Measurements from ENCODE around the gene ASB6.
A peak's percentile ranks its signal among the peaks of the same experiment; 100 is the strongest.
"Not testable (repeated sequence)": the region's sequence is repeated elsewhere in the genome, so short reads cannot be mapped to it uniquely, and the experiment has no call there.

The ASB6 gene

DNA sequence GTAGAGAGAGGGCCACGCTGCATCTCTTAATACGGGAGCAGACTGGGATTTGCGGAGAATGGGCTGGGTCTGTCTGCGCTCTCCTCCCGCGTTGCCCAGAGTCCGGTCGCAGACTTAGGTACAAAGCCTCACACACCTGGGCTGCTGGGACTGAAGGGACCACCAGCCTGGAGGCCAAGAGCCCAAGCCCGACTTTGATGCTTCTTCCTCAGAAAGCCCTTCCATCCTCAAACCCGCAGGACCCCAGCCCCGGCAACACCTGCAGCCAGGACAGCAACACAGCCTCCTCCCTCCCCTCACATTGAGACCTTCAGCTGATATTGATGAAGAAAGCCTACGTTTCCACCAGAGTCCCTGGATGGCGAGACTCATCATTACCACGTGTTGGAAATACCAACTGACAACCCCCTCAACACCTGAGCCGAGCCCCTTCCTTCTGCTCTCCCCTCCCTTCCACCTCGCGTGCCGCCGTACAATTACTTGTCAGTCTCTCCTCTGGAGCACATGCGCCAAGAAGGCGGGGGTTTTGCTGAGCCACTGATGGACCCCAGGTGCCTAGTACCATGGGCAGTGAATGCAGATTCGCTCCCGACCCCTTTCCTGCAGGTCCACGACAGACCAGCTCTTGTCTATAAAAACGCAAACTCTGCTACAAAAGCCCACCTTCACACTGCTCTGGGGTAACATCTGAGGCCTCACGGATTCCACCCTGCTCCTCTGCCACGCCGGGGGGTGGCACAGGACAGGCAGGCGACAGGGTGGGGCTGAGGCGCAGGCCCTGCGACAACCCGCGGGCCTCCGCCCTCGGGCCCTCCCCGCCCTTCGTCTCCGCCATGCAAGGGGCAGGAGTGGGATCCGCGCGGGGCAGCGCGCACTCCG, 841 bp downstream of the ASB6 start:
- DNase-seq = no peak

DNA sequence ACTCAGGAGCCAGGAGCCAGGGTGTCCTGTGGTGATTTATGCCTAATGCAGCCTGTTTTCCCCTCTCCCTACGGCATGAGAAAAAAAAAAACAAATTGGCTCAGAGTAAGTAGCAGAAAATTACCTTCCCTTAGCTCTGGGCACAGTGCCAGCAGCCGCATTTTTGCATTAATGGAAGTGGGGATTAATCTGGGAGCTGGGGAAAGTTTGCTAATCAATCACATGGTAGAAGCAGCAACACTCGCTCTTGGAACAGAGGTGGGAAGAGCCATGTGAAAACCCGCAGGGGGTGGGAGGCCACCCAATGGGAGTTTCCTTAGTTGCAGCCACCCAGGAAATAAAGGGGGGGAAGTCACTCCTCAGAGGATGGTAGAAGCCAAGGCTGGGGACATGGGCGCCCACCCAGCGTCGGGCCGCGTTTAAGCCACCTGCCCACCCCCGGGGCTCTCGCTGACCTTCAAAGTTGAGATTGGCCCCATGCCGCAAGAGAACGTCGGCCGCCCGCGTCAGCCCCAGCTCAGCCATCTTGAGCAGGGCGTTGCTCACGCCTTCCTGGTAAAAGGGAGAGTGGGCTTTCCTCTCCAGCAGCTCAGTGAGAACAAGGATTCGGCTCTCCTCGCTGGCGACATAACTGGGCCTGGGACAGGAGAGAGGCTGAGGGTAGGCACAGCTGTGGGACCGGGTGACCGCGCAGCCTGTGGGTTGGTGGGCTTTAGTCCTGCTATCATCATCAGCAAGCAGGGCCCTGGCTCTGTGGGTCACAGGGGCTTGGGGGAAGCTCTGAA, 1.7 kb downstream of the ASB6 start:
- DNase-seq = peak; percentile 72

DNA sequence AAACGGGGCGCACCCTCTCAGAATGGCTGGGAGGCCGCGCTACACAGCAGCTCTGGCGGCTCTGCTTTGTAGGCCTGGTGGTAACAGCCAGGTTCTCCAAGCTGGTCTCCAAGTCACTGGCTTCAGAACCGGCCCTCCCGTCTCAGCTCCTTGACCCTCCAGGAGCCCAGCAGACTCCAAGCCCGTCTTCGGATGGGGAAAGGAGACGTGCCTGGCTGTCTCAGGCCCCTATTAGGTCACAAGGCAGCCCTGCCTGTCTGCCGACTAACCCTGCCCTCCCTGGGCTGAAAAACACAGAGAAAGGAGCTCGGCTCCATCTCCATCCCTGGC, 2.2 kb downstream of the ASB6 start:
- DNase-seq = no peak

DNA sequence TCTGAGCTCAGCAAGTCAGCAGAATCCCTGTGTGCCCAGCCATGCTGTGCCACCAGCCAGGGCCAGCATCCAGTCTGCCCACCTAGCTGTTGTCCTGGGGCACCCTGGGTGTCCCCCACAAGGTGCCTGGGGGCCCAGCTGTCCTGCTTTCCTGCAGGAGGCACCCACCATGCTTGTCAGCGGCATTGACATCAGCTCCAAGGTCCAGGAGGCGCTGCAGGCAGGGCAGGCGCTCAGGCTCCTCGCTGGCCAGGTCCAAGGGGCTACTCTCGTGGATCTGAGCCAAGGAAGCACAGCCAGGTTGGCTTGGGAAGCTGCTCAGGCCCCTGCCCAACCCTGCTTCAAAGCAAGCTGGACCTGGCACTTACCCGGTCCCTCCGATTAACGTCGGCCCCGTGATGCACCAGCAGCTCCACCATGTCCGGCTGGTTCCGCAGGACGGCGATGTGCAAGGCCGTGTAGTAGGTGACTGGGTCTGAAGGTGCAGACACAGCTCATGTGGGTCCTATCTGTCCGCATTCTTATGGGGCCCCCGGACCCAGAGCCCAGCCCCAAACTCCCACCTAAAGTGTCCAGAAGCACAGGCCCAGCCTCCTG, 2.8 kb downstream of the ASB6 start:
- DNase-seq = no peak

DNA sequence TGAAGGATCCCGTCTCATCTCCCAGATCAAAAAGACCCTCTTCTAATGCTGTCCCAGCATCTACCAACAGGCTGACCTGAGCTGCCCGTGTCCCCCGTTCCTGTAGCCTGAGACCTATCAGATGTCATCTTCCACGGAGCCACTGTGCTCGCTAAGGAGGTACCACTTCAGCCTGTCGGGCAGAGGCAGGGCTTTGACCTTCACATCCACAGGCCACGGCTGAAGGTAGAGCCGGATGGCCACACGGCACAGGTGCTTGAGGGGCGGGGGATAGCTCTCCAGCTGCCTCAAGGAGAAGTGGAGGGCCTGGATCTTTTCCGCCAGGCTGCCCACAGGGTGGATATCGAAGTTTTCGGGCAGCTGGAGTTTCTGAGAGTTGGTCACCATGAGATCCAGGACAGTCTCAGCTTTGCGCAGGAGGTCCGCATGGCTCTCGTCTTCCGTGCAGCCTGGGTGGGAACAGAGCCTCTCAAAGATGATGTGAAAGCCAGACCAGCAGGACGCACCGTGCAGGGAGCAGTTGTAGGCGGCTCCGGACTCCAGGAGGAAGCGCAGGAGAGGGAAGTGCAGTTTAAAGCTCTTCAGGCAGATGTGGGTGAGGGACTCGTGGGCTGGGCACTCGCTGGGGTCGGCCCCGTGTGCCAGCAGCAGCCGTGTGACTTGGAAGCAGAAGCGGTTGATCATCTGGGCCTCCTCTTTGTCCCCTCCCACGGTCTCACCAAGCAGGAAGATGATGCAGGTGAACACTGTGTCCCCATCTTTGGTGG, 4.1 kb downstream of the ASB6 start:
- DNase-seq = no peak

DNA sequence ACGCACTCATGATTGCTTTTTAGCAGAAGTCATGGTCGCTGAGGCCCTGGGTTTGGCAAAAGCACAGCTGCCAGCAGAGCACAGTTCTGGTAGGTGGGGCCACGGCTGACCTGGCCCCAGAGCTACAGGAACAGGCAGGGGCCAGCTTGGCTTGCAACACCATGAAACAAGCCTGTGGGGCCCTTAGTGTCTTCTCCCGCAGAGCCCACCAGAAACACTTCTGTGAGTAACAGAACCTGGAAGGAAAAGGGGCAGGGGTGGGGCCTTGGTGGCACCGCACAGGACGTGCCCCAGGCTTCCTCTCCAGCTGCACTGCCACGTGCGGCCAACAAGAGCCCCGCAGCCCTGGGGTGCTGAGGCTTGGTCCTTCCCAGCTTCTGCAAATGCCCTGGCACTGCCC, 4.8 kb downstream of the ASB6 start:
- no peak for DNase-seq

DNA sequence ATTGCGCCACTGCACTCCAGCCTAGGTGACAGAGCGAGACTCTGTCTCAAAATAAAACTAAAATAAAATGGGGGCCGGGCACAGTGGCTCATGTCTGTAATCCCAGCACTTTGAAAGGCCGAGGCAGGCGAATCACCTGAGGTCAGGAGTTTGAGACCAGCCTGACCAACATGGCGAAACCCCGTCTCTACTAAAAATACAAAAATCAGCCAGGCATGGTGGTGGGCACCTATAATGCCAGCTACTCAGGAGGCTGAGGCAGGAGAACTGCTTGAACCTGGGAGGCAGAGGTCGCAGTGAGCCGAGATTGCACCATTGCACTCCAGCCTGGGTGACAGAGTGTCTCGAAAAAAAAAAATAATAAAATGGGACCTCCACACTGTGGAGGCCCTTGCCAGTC, 5.6 kb downstream of the ASB6 start:
- not testable (repeated sequence) for DNase-seq

DNA sequence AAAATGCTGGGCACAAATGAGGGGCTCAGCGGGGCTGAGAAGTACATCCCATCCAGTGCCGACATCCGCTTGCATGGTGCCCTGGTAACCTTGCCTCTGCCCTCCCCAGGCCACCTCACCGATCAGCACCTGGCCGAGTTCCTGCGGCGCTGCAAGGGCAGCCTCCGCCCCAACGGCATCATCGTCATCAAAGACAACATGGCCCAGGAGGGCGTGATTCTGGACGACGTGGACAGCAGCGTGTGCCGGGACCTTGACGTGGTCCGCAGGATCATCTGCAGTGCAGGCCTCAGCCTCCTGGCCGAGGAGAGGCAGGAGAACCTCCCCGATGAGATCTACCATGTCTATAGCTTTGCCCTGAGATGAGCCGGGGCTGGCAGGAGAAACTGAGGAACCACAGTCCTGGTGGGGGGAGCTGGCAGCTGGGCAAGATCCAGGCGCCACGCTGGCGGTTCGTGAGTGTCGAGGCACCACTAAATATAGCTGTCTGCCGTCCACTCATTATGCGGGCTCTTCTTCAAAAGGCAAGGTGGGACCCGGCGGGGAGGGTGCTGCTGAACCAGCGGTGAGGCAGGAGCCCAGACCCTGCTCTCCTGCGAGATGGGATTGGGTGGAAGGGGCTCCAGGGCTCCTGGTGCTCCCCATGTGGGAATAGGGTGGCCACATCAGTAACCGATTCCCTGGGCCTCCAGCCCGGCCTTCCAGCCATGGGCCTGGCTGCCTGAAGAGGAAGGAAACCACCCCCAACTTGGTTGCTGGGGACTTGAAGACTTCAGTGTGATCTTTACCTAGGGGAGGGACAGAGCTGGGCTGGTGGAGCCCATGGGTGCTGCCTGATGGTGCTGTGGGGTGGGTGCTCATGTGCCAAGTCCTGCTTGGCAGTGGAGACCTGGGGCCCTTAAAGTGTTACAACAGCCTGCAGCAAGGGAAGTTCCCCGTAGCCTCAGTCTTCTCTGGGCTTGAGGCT, 6.6 kb downstream of the ASB6 start:
- DNase-seq = no peak

DNA sequence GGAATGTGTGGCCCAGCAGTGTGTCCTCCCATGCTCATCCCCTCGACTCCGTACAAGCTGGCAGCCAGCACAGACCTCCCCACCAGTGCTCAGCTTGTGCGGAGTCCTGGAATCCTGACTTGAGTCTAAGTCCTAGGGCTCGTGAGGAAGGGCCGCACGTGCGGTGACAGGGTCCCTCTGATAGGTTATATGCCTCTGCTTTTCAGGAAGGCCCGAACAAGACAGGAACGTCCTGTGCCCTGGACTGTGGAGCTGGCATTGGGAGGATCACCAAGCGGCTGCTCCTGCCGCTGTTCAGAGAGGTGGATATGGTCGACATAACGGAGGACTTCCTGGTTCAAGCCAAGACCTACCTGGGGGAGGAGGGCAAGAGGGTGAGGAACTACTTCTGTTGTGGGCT, 8.1 kb downstream of the ASB6 start:
- DNase-seq = no peak

DNA sequence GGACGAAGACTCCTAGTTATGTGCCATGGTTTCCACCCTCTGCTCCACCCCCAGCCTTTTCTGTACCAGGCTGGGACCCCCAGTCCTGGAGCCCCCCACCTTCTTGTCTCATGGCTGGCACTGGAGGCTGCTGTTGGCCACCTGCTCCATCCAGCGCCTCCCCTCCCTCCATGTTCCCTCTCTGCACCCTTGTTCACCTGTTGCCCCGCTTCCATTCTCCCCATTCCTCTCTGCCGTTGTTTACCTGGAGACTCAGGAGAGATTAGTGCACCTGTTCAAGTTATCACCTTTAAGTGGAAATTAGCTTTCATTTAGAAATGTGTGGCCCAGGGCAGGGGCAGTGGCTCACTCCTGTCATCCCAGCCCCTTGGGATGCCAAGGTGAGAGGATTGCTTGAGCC, 8.7 kb downstream of the ASB6 start:
- DNase-seq = no peak

DNA sequence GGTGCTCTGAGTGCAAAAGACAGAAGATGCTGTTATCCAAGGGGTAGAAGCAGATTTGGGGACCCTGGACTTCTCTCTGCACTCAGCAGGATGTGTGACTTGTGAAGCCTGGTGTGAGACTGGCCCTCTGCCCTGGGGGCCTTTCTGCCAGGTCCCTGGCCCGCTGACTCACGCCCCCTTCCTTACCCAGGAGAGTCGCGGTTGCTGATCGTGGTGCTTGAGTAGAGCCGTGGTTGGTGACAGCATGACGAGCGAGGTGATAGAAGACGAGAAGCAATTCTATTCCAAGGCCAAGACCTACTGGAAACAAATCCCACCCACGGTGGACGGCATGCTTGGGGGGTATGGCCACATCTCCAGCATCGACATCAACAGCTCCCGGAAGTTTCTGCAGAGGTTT, 9.5 kb downstream of the ASB6 start:
- DNase-seq = no peak

DNA sequence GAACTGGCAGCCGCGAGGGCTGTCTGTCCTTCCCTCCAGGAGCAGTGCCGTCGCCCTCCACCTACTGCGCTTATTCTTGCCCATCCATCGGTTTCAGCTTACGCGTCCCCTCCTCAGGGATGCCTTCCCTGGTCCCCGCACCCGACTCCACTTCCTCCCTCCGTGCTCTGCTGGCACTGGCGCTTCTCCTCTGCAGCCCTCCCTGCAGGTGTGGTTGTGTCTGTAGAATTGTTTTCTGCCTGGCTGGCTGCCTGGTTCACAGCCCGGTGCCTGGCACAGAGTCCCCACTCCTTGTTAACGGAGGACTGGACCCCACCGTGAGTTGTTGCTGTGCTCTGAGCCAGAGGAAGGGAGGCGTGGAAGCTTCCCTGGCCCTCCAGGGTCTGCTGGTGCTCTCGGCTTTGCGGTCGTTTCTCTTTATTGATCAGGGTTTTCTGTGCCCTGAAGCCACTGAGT, 10.2 kb downstream of the ASB6 start:
- DNase-seq = no peak

DNA sequence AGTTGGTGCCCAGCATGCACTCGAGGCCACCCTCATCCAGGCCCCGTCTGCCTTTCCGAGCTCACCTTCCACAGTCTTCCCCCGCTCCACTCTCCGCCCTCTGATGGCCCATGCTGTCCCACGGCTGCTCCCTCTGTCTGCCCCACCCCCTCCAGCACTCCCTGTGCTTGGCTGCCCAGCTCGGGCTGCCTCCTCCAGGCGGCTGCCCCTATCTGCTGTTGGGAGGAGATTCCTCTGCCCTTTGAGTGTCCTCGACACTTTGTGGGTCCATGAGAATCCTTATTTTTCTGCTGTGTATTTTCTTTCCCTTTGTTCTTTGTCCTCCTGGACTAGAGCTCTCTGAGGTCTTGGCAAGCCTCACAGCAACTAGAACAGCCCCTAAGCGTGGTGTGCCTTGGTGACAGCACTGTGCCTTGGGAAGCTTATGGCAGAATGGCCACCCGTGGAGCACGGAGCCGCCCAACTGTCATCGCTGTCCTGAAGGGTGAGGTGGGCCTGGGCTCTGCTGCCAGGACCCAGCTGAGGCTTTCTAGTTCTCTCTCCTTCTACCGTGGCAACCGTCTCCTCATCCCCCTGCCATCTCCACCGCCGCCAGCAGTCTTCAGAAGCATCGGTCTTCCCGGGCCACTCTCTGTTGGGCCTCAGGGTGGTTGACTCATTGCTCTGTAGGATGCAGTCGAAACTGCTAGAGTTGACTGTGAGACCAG, 10.8 kb downstream of the ASB6 start:
- DNase-seq = no peak

DNA sequence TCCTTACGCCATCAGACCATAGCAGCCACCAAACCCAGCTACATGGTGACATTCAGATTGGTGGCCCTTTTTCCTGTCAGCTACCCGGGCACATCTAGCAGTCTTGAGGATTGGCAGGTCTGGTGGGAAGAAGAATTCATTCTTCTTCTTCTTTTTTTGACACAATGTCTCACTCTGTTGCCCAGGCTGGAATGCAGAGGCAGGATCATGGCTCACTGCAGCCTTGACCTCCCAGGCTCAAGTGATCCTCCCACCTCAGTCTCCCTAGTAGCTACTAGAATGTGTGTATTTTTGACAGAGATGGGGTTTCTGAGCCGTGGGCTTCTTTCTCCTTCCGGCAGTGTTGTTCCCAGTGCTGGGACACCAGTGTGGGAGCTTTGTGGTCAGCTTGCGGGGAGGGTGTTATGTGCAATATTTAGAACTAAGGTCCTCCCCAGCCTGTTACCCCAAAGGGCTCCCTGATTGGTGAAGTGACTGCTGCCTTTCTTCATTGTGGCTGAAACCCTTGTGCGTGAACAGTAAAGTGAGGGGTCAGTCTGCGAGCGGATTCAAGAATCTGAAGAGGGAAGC, 12.6 kb downstream of the ASB6 start:
- DNase-seq = no peak

DNA sequence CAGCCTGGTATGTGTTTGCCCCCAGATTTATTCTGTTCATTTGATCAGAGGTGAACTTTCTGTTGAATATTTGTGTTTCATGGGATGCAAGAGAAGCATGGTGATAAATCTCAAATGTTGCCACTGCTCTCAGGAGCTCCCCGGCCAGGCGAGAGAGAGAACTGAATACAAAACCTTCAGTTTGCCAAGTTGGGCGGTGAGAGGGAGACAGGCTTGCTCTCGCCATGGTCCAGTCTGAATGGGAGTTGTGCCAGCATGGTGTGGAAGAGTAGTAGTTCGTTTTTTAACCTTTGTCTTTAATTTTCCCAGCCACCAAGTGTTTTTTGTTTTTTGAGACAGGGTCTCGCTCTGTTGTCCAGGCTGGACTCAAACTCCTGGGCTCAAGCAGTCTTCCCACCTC, 13.2 kb downstream of the ASB6 start:
- DNase-seq = no peak

DNA sequence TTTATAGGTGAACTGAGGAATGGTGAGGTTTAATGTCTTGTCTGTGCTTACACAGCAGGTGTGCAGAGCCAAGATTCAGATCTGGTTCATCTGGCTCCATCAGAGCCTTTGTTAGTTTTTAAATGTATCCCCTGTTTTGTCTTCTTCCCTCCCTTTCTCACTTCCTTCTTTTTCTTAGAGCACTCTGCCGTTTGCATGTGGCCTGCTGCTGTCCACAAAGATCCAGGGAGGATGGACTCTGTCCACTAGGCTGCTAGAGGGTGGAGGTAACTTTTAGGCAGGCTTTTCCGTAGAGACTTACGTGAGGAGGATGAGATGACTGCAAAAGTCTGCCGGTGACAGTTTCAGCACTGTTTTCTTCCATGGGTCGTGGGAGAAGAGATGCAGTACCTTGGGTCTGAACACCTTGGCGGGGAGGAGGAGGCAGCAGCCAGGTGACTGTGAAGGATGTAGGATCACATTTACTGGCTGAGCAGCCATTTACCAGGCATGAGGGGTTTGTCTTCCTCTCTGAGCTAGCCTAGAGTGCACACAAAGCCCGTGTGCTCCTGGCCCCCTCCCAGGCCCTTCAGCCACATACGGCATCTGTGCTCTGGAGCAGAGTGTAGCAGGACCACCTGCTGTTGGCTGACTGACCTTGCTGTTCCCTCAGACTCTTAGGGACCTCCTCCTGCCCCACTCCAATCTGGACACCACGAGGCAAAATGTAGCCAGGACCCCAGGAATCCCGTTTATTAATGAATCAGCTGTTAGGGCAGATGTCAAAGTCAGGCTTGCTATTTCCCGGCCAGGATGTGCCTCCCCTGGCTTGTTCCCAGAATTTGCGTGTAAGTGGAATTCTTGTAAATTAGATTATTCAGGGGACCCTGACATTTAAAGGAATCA, 14.2 kb downstream of the ASB6 start:
- DNase-seq = no peak

DNA sequence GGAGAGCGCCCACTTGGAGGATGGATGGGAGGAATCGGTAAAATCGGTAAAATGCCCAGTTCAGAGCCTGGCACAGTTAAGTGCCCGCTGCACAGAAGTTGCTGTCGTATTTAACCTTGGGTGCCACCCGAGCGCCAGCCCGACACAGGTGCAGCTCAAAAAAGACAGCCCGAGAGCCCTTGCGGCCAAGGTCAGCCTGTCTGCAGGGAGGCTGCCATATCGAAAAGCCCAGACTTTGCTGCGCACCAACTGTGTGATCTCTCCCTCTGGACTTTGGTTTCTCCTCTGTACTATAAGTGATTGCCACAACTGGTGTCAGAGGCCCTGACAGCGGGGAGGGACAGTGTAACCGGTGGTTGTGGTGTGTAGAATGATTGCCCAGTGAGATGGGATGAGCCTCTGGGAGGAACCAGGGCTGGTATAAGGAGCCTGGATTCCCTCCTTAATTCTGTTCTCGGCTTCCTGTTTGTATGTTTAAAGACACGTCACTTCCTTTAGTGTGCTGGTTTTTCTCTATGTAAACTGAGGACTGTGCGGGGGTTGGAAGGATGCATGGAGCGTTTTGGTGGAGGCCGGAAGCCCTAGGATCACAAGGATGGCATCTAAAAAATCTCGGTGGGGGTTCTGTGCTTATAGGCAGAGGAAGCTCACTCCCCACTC, 15.2 kb downstream of the ASB6 start:
- no peak for DNase-seq

DNA sequence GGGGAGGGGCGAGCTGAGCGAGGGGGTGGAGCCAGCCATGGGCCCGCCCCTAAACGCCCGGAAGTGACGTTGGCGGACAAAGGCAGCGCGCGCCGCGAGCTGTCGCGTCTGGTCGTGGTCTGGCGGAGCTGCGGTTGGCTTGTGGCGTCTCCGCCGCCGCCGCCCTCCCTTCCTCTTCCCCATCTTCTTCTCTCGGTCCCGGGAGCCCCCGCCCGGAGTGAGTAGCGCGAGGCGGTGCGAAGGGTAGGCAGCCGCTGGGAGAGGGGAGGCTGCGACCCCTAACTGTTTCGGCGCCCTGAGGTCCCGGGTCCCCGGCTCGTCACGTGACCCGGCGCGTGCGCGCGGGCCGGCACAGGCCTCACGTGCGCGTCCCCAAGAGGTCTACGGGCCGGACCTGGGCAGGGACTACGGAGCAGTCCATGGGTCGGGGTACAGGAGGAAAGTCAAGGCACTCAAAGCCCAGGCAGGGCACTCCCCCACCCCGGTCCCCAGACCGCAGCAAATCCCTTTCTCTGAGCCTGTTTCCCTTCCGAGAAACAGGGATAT, 15.8 kb downstream of the ASB6 start, which contains the start of gene NTMT1:
TSS of gene NTMT1 (plus strand) at position 85 of the 546 bp plus-strand sequence. CDS start 6,541 bp downstream, outside the sequence.
- peak; percentile 24 for DNase-seq

DNA sequence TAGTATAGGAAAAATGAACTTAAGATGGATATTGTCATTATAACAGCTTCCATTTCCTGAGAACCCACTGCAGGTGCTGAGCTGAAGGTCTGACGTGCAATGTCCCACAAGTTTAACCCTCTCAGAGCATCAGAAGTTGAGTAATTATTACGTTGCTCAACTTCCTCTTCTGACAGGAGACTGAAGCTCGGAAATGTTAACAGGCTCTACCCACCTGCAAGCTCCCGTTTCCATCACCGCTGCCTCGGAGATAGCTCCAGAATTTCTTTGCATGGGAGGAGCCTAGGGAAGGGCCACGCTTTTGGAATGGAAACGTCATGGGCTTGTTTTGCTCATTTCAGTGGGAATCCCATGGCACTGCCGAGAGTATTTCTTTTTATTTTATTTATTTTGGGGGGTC, 17.0 kb downstream of the ASB6 start:
- DNase-seq = no peak

Measured in DMS79 (cell line).